H1 (cell line): Measurements from ENCODE around the gene SIX5. TPM values are rescaled to one million over a fixed set of nuclear protein-coding genes. Genes with fewer than 3 reads are reported as not detected.

ENCODE experiments used
- CTCF ChIA-PET: fragments of 300-600 bp; sonication (Branson Sonifier 250); formaldehyde crosslinking; loops from one replicate; lab custom pipeline; 2021; ENCODE audit not compliant: partially characterized antibody; lab: Charles Lee
- POLR2A ChIA-PET: fragments of 300-600 bp; sonication (Branson Sonifier 250); formaldehyde crosslinking; loops from one replicate; lab custom pipeline; 2021; ENCODE audit warnings: inconsistent platforms; ENCODE audit not compliant: partially characterized antibody; lab: Charles Lee
- DNase-seq, 2 experiments: peaks; one replicate each; pipeline versions ENCODE4 v3.0.0 to v3.0.0-alpha.2; 2010 to 2022; ENCODE audit warnings: low spot score in 2 of 2, low read depth in 1 of 2, mixed read lengths in 1 of 2
- FAIRE-seq: peaks from 2 replicates; lab custom pipeline; 2011; peaks lifted over from hg19 to GRCh38; lab: Jason Lieb, UNC
- H2AFZ ChIP-seq: 2 replicates; pipeline ENCODE4 v1.8.1; 2012; ENCODE audit warnings: low read length, inconsistent platforms
- H2AK5ac ChIP-seq: 2 replicates; pipeline ENCODE4 v1.6.1; 2013; ENCODE audit warnings: low read depth, low read length
- H2BK120ac ChIP-seq: replicated peaks from 2 replicates; pipeline ENCODE3; 2013; ENCODE audit warnings: low read depth, low read length, inconsistent platforms
- H2BK12ac ChIP-seq: 2 replicates; pipeline ENCODE4 v1.6.1; 2013; ENCODE audit warnings: low read depth, low read length
- H2BK15ac ChIP-seq: 2 replicates; pipeline ENCODE4 v1.6.1; 2013; ENCODE audit warnings: low read length
- H2BK20ac ChIP-seq: 2 replicates; pipeline ENCODE4 v1.6.1; 2013; ENCODE audit warnings: low read length
- H2BK5ac ChIP-seq: 2 replicates; pipeline ENCODE4 v1.6.1; 2013; ENCODE audit warnings: low read depth, low read length
- H3K14ac ChIP-seq: 2 replicates; pipeline ENCODE4 v1.6.1; 2013; ENCODE audit warnings: inconsistent platforms; ENCODE audit not compliant: insufficient read length
- H3K18ac ChIP-seq: 2 replicates; pipeline ENCODE4 v1.6.1; 2013; ENCODE audit warnings: low read length; ENCODE audit errors: extremely low read depth
- H3K23ac ChIP-seq: 2 replicates; pipeline ENCODE4 v1.6.1; 2013; ENCODE audit warnings: inconsistent platforms; ENCODE audit not compliant: insufficient read length
- H3K23me2 ChIP-seq: 2 replicates; pipeline ENCODE4 v1.6.1; 2013; ENCODE audit warnings: low read depth, low read length
- H3K27ac ChIP-seq: 2 replicates; pipeline ENCODE4 v1.6.1; 2011; ENCODE audit warnings: low read depth, low read length, inconsistent platforms
- H3K27me3 ChIP-seq, 4 experiments: replicated peaks in 1 of 4; 1 replicate in 1 of 4; 2 replicates in 3 of 4; pipeline versions ENCODE4 v1.6.1 to v1.8.1; 2011 to 2013; ENCODE audit warnings: low read length in 3 of 4, mild to moderate bottlenecking in 3 of 4, inconsistent platforms in 2 of 4, mixed read lengths in 2 of 4, moderate library complexity in 1 of 4; ENCODE audit not compliant: control insufficient read depth in 3 of 4, insufficient read depth in 3 of 4; ENCODE audit errors: extremely low read depth in 1 of 4
- H3K36me3 ChIP-seq, 4 experiments: 2 replicates each; pipeline versions ENCODE4 v1.6.1 to v1.8.1; 2011 to 2013; ENCODE audit warnings: mild to moderate bottlenecking in 4 of 4, low read length in 3 of 4, moderate library complexity in 2 of 4, control low read depth in 1 of 4, inconsistent platforms in 1 of 4; ENCODE audit not compliant: insufficient read depth in 4 of 4, control insufficient read depth in 2 of 4
- H3K4ac ChIP-seq: replicated peaks from 2 replicates; pipeline ENCODE3; 2013; ENCODE audit warnings: low read length, low read depth, mixed read lengths, inconsistent platforms; ENCODE audit not compliant: insufficient read length
- H3K4me1 ChIP-seq, 4 experiments: replicated peaks in 1 of 4; 1 replicate in 1 of 4; 2 replicates in 3 of 4; pipeline versions ENCODE4 v1.6.1 to v1.8.1; 2011 to 2013; ENCODE audit warnings: low read length in 3 of 4, inconsistent platforms in 2 of 4, mixed read lengths in 1 of 4; ENCODE audit not compliant: insufficient read depth in 4 of 4, control insufficient read depth in 3 of 4
- H3K4me2 ChIP-seq, 2 experiments: 2 replicates each; pipeline versions ENCODE4 v1.6.1 to v1.8.1; 2011 to 2013; ENCODE audit warnings: low read depth in 2 of 2, low read length in 2 of 2, control low read depth in 1 of 2, inconsistent platforms in 1 of 2, mild to moderate bottlenecking in 1 of 2; ENCODE audit not compliant: insufficient read depth in 1 of 2
- H3K4me3 ChIP-seq, 4 experiments: fragments of 200-600, 300-600 bp in 1 of 4; sonication (generic), shearing (Covaris generic), sonication (Bioruptor Twin) in 1 of 4; 2 replicates each; pipeline versions ENCODE4 v1.5.1 to v1.8.1; 2011 to 2016; ENCODE audit warnings: low read length in 4 of 4, low read depth in 3 of 4, control low read depth in 2 of 4, inconsistent platforms in 2 of 4, mild to moderate bottlenecking in 2 of 4, mixed read lengths in 1 of 4, moderate library complexity in 1 of 4; ENCODE audit not compliant: insufficient read depth in 2 of 4; ENCODE audit errors: extremely low read depth in 1 of 4
- H3K56ac ChIP-seq: replicated peaks from 2 replicates; pipeline ENCODE3; 2013; ENCODE audit warnings: low read depth, mild to moderate bottlenecking, mixed read lengths, low read length, inconsistent platforms; ENCODE audit not compliant: insufficient read length
- H3K79me1 ChIP-seq: 2 replicates; pipeline ENCODE4 v1.6.1; 2013; ENCODE audit warnings: low read depth, low read length, control low read depth
- H3K79me2 ChIP-seq, 2 experiments: 2 replicates each; pipeline versions ENCODE4 v1.6.1 to v1.8.1; 2012 to 2013; ENCODE audit warnings: low read length in 2 of 2, mild to moderate bottlenecking in 2 of 2, inconsistent platforms in 1 of 2; ENCODE audit not compliant: insufficient read depth in 2 of 2, control insufficient read depth in 1 of 2
- H3K9ac ChIP-seq, 4 experiments: replicated peaks in 1 of 4; 1 replicate in 1 of 4; 2 replicates in 3 of 4; pipeline versions ENCODE4 v1.6.1 to v1.8.1; 2011 to 2013; ENCODE audit warnings: low read depth in 3 of 4, low read length in 3 of 4, control low read depth in 2 of 4, mild to moderate bottlenecking in 2 of 4, moderate library complexity in 2 of 4, inconsistent platforms in 1 of 4; ENCODE audit errors: extremely low read depth in 1 of 4
- H3K9me3 ChIP-seq, 2 experiments: 2 replicates each; pipeline versions ENCODE4 v1.6.1 to v1.8.1; 2012 to 2013; ENCODE audit warnings: mild to moderate bottlenecking in 2 of 2, moderate library complexity in 2 of 2, control low read depth in 1 of 2, inconsistent platforms in 1 of 2, low read depth in 1 of 2, low read length in 1 of 2, mixed read lengths in 1 of 2; ENCODE audit not compliant: insufficient read depth in 2 of 2
- H4K20me1 ChIP-seq, 2 experiments: replicated peaks in 1 of 2; 2 replicates each; pipeline versions ENCODE3 to v1.8.1; 2011 to 2013; ENCODE audit warnings: inconsistent platforms in 2 of 2, low read length in 2 of 2, mild to moderate bottlenecking in 1 of 2; ENCODE audit not compliant: insufficient read depth in 2 of 2, control insufficient read depth in 1 of 2
- H4K5ac ChIP-seq: 2 replicates; pipeline ENCODE4 v1.6.1; 2013; ENCODE audit warnings: low read length, low read depth, mixed read lengths, inconsistent platforms; ENCODE audit not compliant: insufficient read length
- H4K8ac ChIP-seq: 2 replicates; pipeline ENCODE4 v1.8.0; 2013; ENCODE audit warnings: mild to moderate bottlenecking, moderate library complexity, low read length, inconsistent platforms; ENCODE audit not compliant: insufficient read depth; ENCODE audit errors: extremely low read depth
- H4K91ac ChIP-seq: replicated peaks from 2 replicates; pipeline ENCODE3; 2013; ENCODE audit warnings: low read length, mixed read lengths, inconsistent platforms; ENCODE audit not compliant: insufficient read length
- E2F6 ChIP-seq: IDR thresholded peaks from 2 replicates; pipeline ENCODE4 v1.6.1; 2012; ENCODE audit warnings: inconsistent platforms
- MAFK ChIP-seq: IDR thresholded peaks from 2 replicates; pipeline ENCODE4 v1.6.1; 2012; ENCODE audit warnings: low read depth, mild to moderate bottlenecking, improper control_type of control experiment, low read length
- SIX5 ChIP-seq: IDR thresholded peaks from 2 replicates; pipeline ENCODE4 v1.6.1; 2011; ENCODE audit warnings: mild to moderate bottlenecking, low read depth, low read length
- SP1 ChIP-seq: IDR thresholded peaks from 2 replicates; pipeline ENCODE4 v1.6.1; 2011; ENCODE audit warnings: low read depth, low read length
- WGBS, 2 experiments: shearing (Covaris generic) in 1 of 2; methylation state at CpG; one replicate each; pipeline versions ENCODE4 v1.1.6 to v1.1.7; 2013 to 2015; ENCODE audit warnings: low lambda C conversion rate in 2 of 2, mixed read lengths in 2 of 2, inconsistent platforms in 1 of 2, low coverage in 1 of 2, missing lambda C conversion rate in 1 of 2; ENCODE audit not compliant: insufficient replicate concordance in 2 of 2, insufficient coverage in 1 of 2, insufficient read length in 1 of 2; ENCODE audit errors: extremely low coverage in 1 of 2, missing lambda C conversion rate in 1 of 2; 5-methylcytosine and 5-hydroxymethylcytosine counted together
- polyA plus RNA-seq, 7 experiments: library from polyadenylated mRNA; depleted of rRNA in 3 of 7; stranded (reverse) in 5 of 7; unstranded in 2 of 7; fragments of >200 nt in 5 of 7; fragments of 200-250 nt in 2 of 7; gene quantifications; 1 replicate in 5 of 7; 2 replicates in 1 of 7; 4 replicates in 1 of 7; pipeline versions ENCODE4 v1.2.1 to v1.2.3, GENCODE V29; 2011 to 2013; ENCODE audit warnings: missing spikeins in 2 of 7, mixed read lengths in 2 of 7
- total RNA-seq: library from RNA; stranded (reverse); fragmentation: NEBNext Ultra II Directional; extraction: Animal tissue kit (Norgen Biotek cat#: 25700); gene quantifications from 2 replicates; pipeline ENCODE4 v1.2.1, GENCODE V29; 2021

Gene SIX5
- total and polyA plus RNA-seq, 2 of the 8 experiments (the other 6 are each of a cell fraction or from before 2014, with no cell fraction given), result 20.9 to 24.2 TPM

DNA sequence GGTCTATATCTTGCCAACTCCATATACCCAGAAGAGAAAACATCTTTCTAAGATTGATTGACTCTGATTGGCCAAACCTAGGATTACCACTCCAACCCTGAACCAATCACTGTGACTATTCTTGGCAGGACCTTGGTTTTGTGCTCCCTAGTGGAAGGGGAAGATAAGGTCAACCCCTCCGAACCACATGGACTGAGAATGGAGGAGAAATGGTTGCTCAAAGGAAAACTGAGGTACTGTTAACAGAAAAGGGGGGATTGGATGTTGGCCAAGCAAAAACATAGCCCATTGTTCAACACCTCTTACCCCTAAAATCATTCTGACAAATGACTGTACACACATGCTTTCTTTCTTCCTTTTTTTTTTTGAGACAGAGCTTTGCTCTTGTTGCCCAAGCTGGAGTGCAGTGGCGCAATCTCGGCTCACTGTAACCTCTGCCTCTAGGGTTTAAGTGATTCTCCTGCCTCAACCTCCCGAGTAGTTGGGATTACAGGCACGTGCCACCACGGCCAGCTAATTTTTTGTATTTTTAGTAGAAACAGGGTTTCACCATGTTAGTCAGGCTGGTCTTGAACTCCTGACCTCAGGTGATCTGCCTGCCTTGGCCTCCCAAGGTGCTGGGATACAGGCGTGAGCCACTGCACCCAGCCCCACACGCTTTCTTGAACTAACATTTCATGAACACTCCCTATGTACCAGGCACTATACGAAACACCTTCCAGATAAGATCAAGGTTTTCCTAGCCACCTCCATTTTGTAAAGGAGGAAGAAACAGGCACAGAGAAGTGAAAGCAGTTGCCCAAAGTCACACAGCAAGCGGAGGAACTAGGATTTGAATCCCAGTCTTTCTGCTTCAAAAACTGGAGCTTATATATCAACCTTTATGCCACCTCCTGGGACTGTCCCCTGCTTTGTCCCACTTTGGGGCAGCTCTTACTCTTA lies 29.3 kb downstream of the SIX5 start:
- Histone ChIP-seq H3K4me2 (no peak overlapping the region), H3K23me2 (no peaks in the 10 kb centered on the region), H3K14ac (no peak overlapping the region), H3K79me2 (no peaks in the 10 kb centered on the region), H4K8ac (no peak overlapping the region), H2AFZ (peak overlapping the region; percentile 84), H3K27me3 (no peaks in the 10 kb centered on the region; a peak in 1 of 7 replicates), H3K9ac (no peak overlapping the region), H3K56ac (no peak overlapping the region), H3K4ac (no peak overlapping the region), H4K20me1 (no peaks in the 10 kb centered on the region), H2BK120ac (no peak overlapping the region), H2BK12ac (0 out of 2 replicates have a peak overlapping the region, but pooled peaks have one; percentile 21), H4K5ac (no peak overlapping the region), H3K79me1 (no peaks in the 10 kb centered on the region), H3K18ac (no peak overlapping the region), H3K4me3 (no peak overlapping the region), H3K23ac (no peak overlapping the region), H2BK15ac (no peak overlapping the region; the same call in 1 of the 2 replicates), H3K27ac (no peak overlapping the region), H2AK5ac (no peak overlapping the region), H3K4me1 (no peaks in the 10 kb centered on the region), H4K91ac (no peak overlapping the region), H3K36me3 (no peaks in the 10 kb centered on the region), H3K9me3 (no peaks in the 10 kb centered on the region), H2BK20ac (no peak overlapping the region), H2BK5ac (no peak overlapping the region)
- 90% methylated on average over 10 of the region's 10 CpGs; no CpG with 5 or more reads in 1 of the 2 experiments for WGBS, 2 experiments
- ChIA-PET POLR2A (interaction anchor here (0.8 to 1.8 kb wide), 3 partner anchors 10 to 29 kb away, joined by 3 to 5 read pairs (median 4); partner anchors contain the start of gene SIX5), CTCF (interaction anchor here (0.9 to 1.6 kb wide), 2 partner anchors 14 to 35 kb away, joined by 4 to 7 read pairs; no protein-coding TSS in a partner anchor)
- FAIRE-seq (peak; percentile 55), DNase-seq (no peak)
- TF ChIP-seq MAFK (no peak), SIX5 (no peak), SP1 (peak; percentile 59; the same call in 1 of the 2 replicates), E2F6 (0 out of 2 replicates have a peak, but pooled peaks have one; percentile 12)
